PC-9 (cell line): Measurements from ENCODE around the gene CHST7.

Experiments used
- EZH2 ChIP-seq: fragments of 200-600 bp; sonication (generic); IDR thresholded peaks from 2 replicates; pipeline ENCODE4 v1.8.0; 2017; ENCODE audit warnings: antibody characterized with exemption, low read depth
- TF ChIP-seq, protein P1 (sequence below): fragments of 200-600 bp; sonication (generic); conservative IDR thresholded peaks from 2 replicates; pipeline ENCODE4 v1.6.1; 2017; ENCODE audit warnings: mixed run types, antibody characterized with exemption, mild to moderate bottlenecking, moderate library complexity

GRCh38 chrX:46617906-46618305 is 44.3 kb downstream of the CHST7 start:
- TF ChIP-seq, protein P1, sequence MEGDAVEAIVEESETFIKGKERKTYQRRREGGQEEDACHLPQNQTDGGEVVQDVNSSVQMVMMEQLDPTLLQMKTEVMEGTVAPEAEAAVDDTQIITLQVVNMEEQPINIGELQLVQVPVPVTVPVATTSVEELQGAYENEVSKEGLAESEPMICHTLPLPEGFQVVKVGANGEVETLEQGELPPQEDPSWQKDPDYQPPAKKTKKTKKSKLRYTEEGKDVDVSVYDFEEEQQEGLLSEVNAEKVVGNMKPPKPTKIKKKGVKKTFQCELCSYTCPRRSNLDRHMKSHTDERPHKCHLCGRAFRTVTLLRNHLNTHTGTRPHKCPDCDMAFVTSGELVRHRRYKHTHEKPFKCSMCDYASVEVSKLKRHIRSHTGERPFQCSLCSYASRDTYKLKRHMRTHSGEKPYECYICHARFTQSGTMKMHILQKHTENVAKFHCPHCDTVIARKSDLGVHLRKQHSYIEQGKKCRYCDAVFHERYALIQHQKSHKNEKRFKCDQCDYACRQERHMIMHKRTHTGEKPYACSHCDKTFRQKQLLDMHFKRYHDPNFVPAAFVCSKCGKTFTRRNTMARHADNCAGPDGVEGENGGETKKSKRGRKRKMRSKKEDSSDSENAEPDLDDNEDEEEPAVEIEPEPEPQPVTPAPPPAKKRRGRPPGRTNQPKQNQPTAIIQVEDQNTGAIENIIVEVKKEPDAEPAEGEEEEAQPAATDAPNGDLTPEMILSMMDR: no peak
- TF ChIP-seq EZH2: no peak
